Measurements from ENCODE around the gene HSD17B12. TPM values are rescaled to one million over a fixed set of nuclear protein-coding genes. Genes with fewer than 3 reads are reported as not detected.

HSD17B12 gene
- total RNA-seq, 1 donor: 148 TPM

DNA sequence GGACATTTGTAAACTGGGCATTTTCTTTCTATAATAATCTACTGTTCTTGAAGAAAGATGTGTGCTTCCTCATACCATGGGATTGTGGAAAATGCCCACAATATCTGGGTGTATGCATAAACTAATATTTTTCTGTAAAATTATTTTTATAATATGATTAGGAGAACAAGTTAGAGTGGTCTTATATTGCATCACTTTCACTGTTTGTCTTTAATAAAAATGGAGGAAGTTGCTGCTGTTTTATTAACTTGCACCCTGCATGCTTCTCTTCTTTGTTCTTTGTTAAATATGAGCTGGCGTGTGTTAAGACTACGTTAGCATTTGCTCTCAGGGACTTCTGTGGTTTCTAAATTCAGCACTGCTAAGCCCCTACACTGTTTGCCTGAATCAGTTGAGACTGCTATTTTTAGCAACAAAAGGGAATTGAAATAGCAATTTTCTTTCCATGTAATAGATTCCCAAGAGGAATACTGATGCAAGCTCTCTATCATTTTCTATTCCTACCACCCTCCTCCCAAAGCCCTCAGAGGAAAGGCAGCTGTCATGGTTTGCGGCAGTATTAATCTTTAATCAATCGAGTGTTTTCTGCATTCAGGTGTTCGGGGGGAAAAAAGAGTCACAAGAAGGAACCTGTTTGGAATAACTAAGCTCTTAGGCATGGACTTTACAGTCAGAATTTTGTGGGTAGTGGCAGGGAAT is 56.1 kb downstream of the HSD17B12 start:
- peak; percentile 53 for DNase-seq (ENCODE audit: low read depth)
- TF ChIP-seq, protein P1, sequence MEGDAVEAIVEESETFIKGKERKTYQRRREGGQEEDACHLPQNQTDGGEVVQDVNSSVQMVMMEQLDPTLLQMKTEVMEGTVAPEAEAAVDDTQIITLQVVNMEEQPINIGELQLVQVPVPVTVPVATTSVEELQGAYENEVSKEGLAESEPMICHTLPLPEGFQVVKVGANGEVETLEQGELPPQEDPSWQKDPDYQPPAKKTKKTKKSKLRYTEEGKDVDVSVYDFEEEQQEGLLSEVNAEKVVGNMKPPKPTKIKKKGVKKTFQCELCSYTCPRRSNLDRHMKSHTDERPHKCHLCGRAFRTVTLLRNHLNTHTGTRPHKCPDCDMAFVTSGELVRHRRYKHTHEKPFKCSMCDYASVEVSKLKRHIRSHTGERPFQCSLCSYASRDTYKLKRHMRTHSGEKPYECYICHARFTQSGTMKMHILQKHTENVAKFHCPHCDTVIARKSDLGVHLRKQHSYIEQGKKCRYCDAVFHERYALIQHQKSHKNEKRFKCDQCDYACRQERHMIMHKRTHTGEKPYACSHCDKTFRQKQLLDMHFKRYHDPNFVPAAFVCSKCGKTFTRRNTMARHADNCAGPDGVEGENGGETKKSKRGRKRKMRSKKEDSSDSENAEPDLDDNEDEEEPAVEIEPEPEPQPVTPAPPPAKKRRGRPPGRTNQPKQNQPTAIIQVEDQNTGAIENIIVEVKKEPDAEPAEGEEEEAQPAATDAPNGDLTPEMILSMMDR (IDR thresholded peaks at IDR 0.05; ENCODE audit: insufficient read depth, low read depth, low read length): no peak
- H3K4me3 ChIP-seq (ENCODE audit: low read depth, low read length): no peak overlapping the region

DNA sequence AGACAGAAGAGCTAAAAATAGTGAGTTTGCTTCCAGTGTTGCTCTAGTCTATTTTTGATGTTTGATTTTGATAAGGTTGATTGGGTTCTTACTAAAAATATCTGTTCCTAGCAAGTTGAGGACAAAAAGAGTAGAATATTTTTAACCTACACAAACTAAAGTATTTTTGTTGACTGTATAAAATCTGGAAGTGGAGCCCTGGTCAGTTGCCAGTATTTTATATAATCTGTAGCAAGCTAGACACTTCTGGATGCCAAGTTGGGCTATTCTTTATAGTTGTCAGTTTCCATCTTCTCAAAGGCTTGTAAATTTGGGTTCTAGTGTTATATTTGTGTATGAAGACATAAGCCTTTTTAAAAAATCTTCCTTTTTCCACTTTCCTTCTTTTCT is 56.7 kb downstream of the HSD17B12 start:
- TF ChIP-seq, protein P1 (IDR thresholded peaks at IDR 0.05; ENCODE audit: insufficient read depth, low read depth, low read length): no peak
- H3K4me3 ChIP-seq (ENCODE audit: low read depth, low read length): no peak overlapping the region
- DNase-seq (ENCODE audit: low read depth): no peak

DNA sequence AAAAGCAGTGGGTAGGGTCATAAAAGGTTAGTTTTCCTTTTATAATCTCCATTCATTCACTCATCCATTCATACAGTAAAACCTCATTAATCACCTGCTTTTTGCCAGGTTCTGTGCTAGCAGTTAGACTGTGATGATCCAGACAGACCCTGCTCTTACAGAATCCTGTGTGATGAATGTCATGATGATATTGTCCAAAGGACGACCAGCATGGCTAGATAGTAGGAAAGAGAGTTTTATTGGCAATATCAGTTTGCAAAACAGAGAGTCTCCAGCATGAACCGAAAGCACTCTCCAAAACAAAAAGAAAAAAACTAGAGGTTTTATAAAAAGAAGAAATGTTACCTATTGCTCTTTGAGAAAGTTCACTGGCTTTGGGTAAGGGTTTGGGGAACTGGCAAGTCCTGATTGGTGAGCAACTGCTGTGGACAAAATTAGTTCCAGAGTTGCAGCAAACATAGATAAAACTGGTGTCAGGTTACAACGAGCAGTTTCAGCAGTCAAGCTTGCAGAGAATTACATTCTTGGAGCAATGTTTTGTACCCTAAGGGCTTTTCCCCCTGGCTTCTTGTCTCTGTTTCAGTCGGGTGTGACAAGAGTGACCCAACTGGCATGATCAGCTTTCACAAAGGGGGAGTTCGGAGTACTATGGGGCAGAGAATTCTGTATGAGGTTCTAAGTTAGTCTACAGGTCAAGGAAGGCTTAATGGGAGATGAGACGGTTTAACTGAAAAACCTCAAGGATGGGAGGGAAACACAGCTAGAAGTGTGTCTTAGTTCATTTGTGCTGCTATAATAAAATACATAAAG is 58.3 kb downstream of the HSD17B12 start:
- H3K4me3 ChIP-seq (ENCODE audit: low read depth, low read length): no peak overlapping the region
- TF ChIP-seq, protein P1 (IDR thresholded peaks at IDR 0.05; ENCODE audit: insufficient read depth, low read depth, low read length): no peak
- DNase-seq (ENCODE audit: low read depth): peak; percentile 88

DNA sequence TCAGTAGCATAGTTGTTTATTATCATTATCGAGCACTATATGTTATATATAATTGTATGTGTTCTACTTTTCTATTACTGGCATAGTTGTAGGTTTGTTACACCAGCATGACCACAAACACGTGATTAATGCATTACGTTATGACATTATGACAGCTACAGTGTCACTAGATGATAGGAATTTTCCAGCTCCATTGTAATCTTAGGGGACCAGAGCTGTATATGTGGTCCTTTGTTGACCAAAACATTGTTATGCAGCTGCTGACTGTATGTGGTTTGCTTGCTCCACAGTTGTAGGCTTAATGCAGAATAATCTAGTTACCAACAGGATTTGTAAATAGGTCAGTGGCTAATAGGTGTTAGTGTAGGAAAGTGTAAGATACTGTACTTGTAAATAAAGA is 66.1 kb downstream of the HSD17B12 start:
- no peak overlapping the region for H3K4me3 ChIP-seq (ENCODE audit: low read depth, low read length)
- DNase-seq (ENCODE audit: low read depth): no peak
- TF ChIP-seq, protein P1 (IDR thresholded peaks at IDR 0.05; ENCODE audit: insufficient read depth, low read depth, low read length): no peak

DNA sequence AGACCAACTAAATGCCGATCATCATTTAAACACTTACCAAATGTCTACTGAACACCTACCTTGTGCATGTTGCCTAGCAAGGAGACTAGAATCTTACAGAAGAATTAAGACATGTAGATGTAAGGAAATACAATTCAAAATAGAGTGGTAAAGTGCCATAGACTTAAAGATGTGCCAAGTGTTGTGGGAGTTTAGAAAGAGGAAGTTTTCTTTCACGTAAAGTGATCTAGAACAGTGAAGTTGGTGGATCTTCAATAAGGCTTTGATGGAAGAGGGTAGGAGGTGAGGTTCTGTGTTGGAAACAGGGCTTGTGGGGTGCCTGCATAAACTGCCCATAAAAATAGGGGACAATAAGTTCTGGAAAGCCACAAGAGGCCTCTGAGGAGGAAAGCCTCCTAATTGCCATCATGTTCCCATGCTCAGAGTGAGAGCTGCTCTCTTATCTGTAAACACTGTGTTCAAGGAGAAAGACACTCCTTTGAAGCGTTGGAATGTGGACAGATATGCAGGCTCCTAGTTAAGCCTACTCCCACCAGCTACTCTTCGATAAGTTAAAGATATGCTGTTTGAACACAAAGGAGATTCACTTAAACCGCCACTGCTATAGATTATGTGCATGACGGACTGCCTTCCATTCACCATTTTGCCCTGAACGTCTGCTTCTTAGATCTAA is 66.7 kb downstream of the HSD17B12 start:
- TF ChIP-seq, protein P1 (IDR thresholded peaks at IDR 0.05; ENCODE audit: insufficient read depth, low read depth, low read length): no peak
- DNase-seq (ENCODE audit: low read depth): no peak

DNA sequence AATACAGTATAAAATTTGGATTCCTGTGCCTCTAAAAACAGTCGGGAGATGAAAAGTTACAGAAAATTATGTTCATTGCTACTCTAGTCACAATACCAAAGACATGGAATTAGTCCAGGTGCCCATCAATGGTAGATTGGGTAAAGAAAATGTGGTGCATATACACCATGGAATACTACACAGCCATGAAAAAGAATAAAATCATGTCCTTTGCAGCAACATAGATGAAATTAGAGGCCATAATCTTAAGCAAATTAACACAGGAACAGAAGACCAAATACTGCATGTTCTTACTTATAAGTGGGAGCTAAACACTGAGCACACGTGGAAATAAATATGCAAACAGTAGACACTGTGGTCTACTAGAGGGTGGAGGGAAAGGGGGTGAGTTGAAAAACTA is 67.6 kb downstream of the HSD17B12 start:
- TF ChIP-seq, protein P1 (IDR thresholded peaks at IDR 0.05; ENCODE audit: insufficient read depth, low read depth, low read length): no peak
- H3K4me3 ChIP-seq (ENCODE audit: low read depth, low read length): no peak overlapping the region
- DNase-seq (ENCODE audit: low read depth): no peak

More for the DNA sequence above, 66.7 kb downstream of the HSD17B12 start:
- no peak overlapping the region for H3K4me3 ChIP-seq (ENCODE audit: low read depth, low read length)
